A549 (cell line): ENCODE measurements around the gene VSTM2B. TPM values are rescaled to one million over a fixed set of nuclear protein-coding genes. Genes with fewer than 3 reads are reported as not detected.

Source experiments
- ATAC-seq, 2 experiments: fragments of 200-7000 bp in 1 of 2; fragments of >200 bp in 1 of 2; cut with Nextera tagmentation in 1 of 2; cut with Tn5 transposase in 1 of 2; 3 replicates each; pipeline versions ENCODE4 v1.8.0 to v1.9.1; 2018 to 2020; ENCODE audit warnings: mild to moderate bottlenecking in 1 of 2, moderate library complexity in 1 of 2
- CTCF ChIA-PET: fragments of 300-600 bp; sonication (Branson Sonifier 250); formaldehyde crosslinking; extraction: SDS; loops from one replicate; lab custom pipeline; 2021; ENCODE audit warnings: antibody characterized with exemption, inconsistent platforms; lab: Yijun Ruan, JAX
- POLR2A ChIA-PET: fragments of 350-600 bp; formaldehyde crosslinking; extraction: SDS; loops from one replicate; lab custom pipeline; 2021; ENCODE audit warnings: antibody characterized with exemption, inconsistent platforms; lab: Yijun Ruan, JAX
- DNase-seq, 2 experiments: peaks; one replicate each; pipeline versions ENCODE4 v3.0.0 to v3.0.0-alpha.2; 2011 to 2016; ENCODE audit warnings: low read depth in 1 of 2, low spot score in 1 of 2
- FAIRE-seq: peaks from 2 replicates; lab custom pipeline; 2011; peaks lifted over from hg19 to GRCh38; lab: Jason Lieb, UNC
- H3K27ac ChIP-seq, 2 experiments: fragments of >200 bp; sonication (Bioruptor Twin); formaldehyde crosslinking; 3 replicates each; pipeline ENCODE4 v1.5.1; 2016 to 2017
- H3K4me1 ChIP-seq: fragments of >200 bp; sonication (Bioruptor Twin); formaldehyde crosslinking; 3 replicates; pipeline ENCODE4 v1.6.1; 2016
- H3K4me2 ChIP-seq: fragments of >200 bp; sonication (Bioruptor Twin); formaldehyde crosslinking; 3 replicates; pipeline ENCODE4 v1.6.1; 2016
- H3K4me3 ChIP-seq: fragments of >200 bp; sonication (Bioruptor Twin); formaldehyde crosslinking; 3 replicates; pipeline ENCODE4 v1.5.1; 2016
- H3K9me3 ChIP-seq: fragments of >200 bp; sonication (Bioruptor Twin); formaldehyde crosslinking; 3 replicates; pipeline ENCODE4 v1.6.1; 2016
- ATOH8 ChIP-seq: fragments of 250-450 bp; sonication (Bioruptor Pico); IDR thresholded peaks from 2 replicates; pipeline ENCODE4 v1.5.0; 2020; ENCODE audit warnings: low read depth, mild to moderate bottlenecking, moderate library complexity
- BCL3 ChIP-seq: fragments of >200 bp; sonication (Bioruptor Twin); formaldehyde crosslinking; IDR thresholded peaks from 3 replicates; pipeline ENCODE4 v1.6.1; 2016
- CEBPB ChIP-seq, 2 experiments: fragments of >200 bp in 1 of 2; sonication (Bioruptor Twin) in 1 of 2; formaldehyde crosslinking in 1 of 2; IDR thresholded peaks; 2 replicates each; pipeline ENCODE4 v1.6.1; 2012 to 2016
- CHD4 ChIP-seq: fragments of 200-600 bp; sonication (generic); IDR thresholded peaks from 2 replicates; pipeline ENCODE4 v1.6.1; 2016; ENCODE audit warnings: antibody characterized with exemption, mild to moderate bottlenecking, borderline replicate concordance
- CTCF ChIP-seq: fragments of >200 bp; sonication (Bioruptor Twin); formaldehyde crosslinking; IDR thresholded peaks from 3 replicates; pipeline ENCODE4 v1.5.1; 2016
- ELK1 ChIP-seq: fragments of 150-350 bp; IDR thresholded peaks from 2 replicates; pipeline ENCODE4 v1.6.1; 2014; ENCODE audit warnings: low read depth, mild to moderate bottlenecking, low read length
- ESRRA ChIP-seq: fragments of 150-350 bp; IDR thresholded peaks from 2 replicates; pipeline ENCODE4 v1.6.1; 2014; ENCODE audit warnings: mild to moderate bottlenecking, low read length, borderline replicate concordance
- GATA3 ChIP-seq: IDR thresholded peaks from 2 replicates; pipeline ENCODE4 v1.6.1; 2012; ENCODE audit warnings: borderline replicate concordance
- HDAC2 ChIP-seq: fragments of 200-600 bp; sonication (generic); IDR thresholded peaks from 2 replicates; pipeline ENCODE4 v1.6.1; 2016
- HMGXB4 ChIP-seq: fragments of 250-450 bp; sonication (Bioruptor Pico); IDR thresholded peaks from 2 replicates; pipeline ENCODE4 v1.5.0; 2021; ENCODE audit warnings: mild to moderate bottlenecking, moderate library complexity, borderline replicate concordance
- JUN ChIP-seq, 2 experiments: fragments of >200 bp; sonication (Bioruptor Twin); formaldehyde crosslinking; IDR thresholded peaks; 2 replicates in 1 of 2; 3 replicates in 1 of 2; pipeline ENCODE4 v1.6.1; 2016 to 2017
- JUNB ChIP-seq: fragments of >200 bp; sonication (Bioruptor Twin); formaldehyde crosslinking; IDR thresholded peaks from 2 replicates; pipeline ENCODE4 v1.6.1; 2016
- KDM1A ChIP-seq: fragments of 200-600 bp; sonication (generic); IDR thresholded peaks from 2 replicates; pipeline ENCODE4 v1.6.1; 2016; ENCODE audit warnings: low read depth, mild to moderate bottlenecking
- PBX3 ChIP-seq: IDR thresholded peaks from 2 replicates; pipeline ENCODE4 v1.6.1; 2012
- POLR2AphosphoS2 ChIP-seq: conservative IDR thresholded peaks from 2 replicates; pipeline ENCODE4 v1.6.1; 2012; ENCODE audit warnings: low read length, improper control_type of control experiment, inconsistent platforms
- REST ChIP-seq: fragments of 200-600 bp; sonication (generic); IDR thresholded peaks from 2 replicates; pipeline ENCODE4 v1.6.1; 2016; ENCODE audit warnings: antibody characterized with exemption, mild to moderate bottlenecking, moderate library complexity
- RFX5 ChIP-seq: fragments of 450-650 bp; IDR thresholded peaks from 2 replicates; pipeline ENCODE4 v1.7.1; 2014; ENCODE audit warnings: antibody characterized with exemption, mild to moderate bottlenecking, moderate library complexity
- RNF2 ChIP-seq: fragments of 200-600 bp; sonication (generic); IDR thresholded peaks from 2 replicates; pipeline ENCODE4 v1.6.1; 2016; ENCODE audit warnings: low read depth, mild to moderate bottlenecking, antibody characterized with exemption, moderate library complexity, borderline replicate concordance
- USF2 ChIP-seq: fragments of 450-650 bp; IDR thresholded peaks from 2 replicates; pipeline ENCODE4 v1.6.1; 2014; ENCODE audit warnings: antibody characterized with exemption
- ZC3H11A ChIP-seq: fragments of 450-650 bp; IDR thresholded peaks from 2 replicates; pipeline ENCODE4 v1.6.1; 2014; ENCODE audit warnings: antibody characterized with exemption, mild to moderate bottlenecking
- ZNF302 ChIP-seq: fragments of 250-450 bp; sonication (Bioruptor Pico); IDR thresholded peaks from 2 replicates; pipeline ENCODE4 v1.9.0; 2021; ENCODE audit warnings: inconsistent platforms, mild to moderate bottlenecking, moderate library complexity
- WGBS: methylation state at CpG from one replicate; pipeline ENCODE4 v1.1.6; 2017; ENCODE audit errors: missing lambda C conversion rate; 5-methylcytosine and 5-hydroxymethylcytosine counted together
- polyA plus RNA-seq, 4 experiments: library from polyadenylated mRNA; depleted of rRNA in 3 of 4; stranded (reverse); fragments of >200 nt; fragmentation: RNase III in 1 of 4; extraction: RNeasy Plus Mini Kit Qiagen cat#74134 plus additional on column Dnase treatment in 1 of 4; gene quantifications; 2 replicates in 3 of 4; 3 replicates in 1 of 4; pipeline ENCODE4 v1.2.3, GENCODE V29; 2011 to 2017

Gene VSTM2B
- polyA plus RNA-seq, 2 of the 4 experiments (the other 2 are of a cell fraction), result not detected

- 14% methylated on average over 15 of the region's 15 CpGs for WGBS
- Histone ChIP-seq H3K27ac (no peak overlapping the region), H3K9me3 (peaks cover 7% of the 10 kb centered on the region; the same call in 2 of the 3 replicates), H3K4me1 (peaks cover 5% of the 10 kb centered on the region), H3K4me2 (no peak overlapping the region), H3K4me3 (no peak overlapping the region)
- no peak for ATAC-seq
- ChIA-PET POLR2A (no interaction called here), CTCF (interaction anchor here (0.8 to 1.7 kb wide), 5 partner anchors 12 to 1208 kb away, joined by 3 to 8 read pairs (median 3); no protein-coding TSS in a partner anchor)
- FAIRE-seq, result no peak
- no peak for DNase-seq
- TF ChIP-seq ATOH8 (CRISPR knock-in tag) (no peak), CEBPB (IDR thresholded peaks at IDR 0.05) (no peak), USF2 (no peak), HMGXB4 (no peak), ELK1 (no peak), JUN (IDR thresholded peaks at IDR 0.05) (no peak), HDAC2 (no peak), PBX3 (no peak), ZNF302 (CRISPR knock-in tag) (no peak), CTCF (no peak), RNF2 (no peak), POLR2AphosphoS2 (no peak), ESRRA (no peak)
Observed at GRCh38 chr19:29533578-29534544, 8.1 kb downstream of the VSTM2B start.

GRCh38 chr19:29535214-29535831 lies 9.5 kb downstream of the VSTM2B start:
- WGBS, result 26% methylated on average over 19 of the region's 19 CpGs
- ChIA-PET CTCF (interaction anchor here (1.2 to 1.5 kb wide), 2 partner anchors 14 to 75 kb away, joined by 3 to 4 read pairs; no protein-coding TSS in a partner anchor), POLR2A (no interaction called here)
- no peak for ATAC-seq
- no peak overlapping the region for H3K27ac ChIP-seq
- TF ChIP-seq KDM1A, result no peak
- TF ChIP-seq BCL3, result no peak
- no peak for TF ChIP-seq ZC3H11A
- no peak for TF ChIP-seq GATA3
- TF ChIP-seq JUNB, result no peak
- TF ChIP-seq ESRRA, result no peak
- no peak for TF ChIP-seq RFX5
- TF ChIP-seq REST, result no peak
- TF ChIP-seq CHD4, result no peak
- TF ChIP-seq ZNF302 (CRISPR knock-in tag), result no peak
- H3K4me1 ChIP-seq, result no peaks in the 10 kb centered on the region
- peaks cover 7% of the 10 kb centered on the region for H3K9me3 ChIP-seq
- no peak for FAIRE-seq
- H3K4me2 ChIP-seq, result no peak overlapping the region
- H3K4me3 ChIP-seq, result no peak overlapping the region
- no peak for DNase-seq
